Muscle layer of duodenum (tissue), 2 donors: ENCODE measurements around the gene KCNK17.
"Not testable (repeated sequence)": the region's sequence is repeated elsewhere in the genome, so short reads cannot be mapped to it uniquely, and the experiment has no call there.

Source experiments
- H3K27ac ChIP-seq: one replicate; pipeline ENCODE4 v1.7.0; 2013; ENCODE audit warnings: mild to moderate bottlenecking, low read length
- H3K27me3 ChIP-seq: one replicate; pipeline ENCODE4 v1.7.0; 2013; ENCODE audit warnings: low read depth, mild to moderate bottlenecking, control low read depth, low read length
- H3K36me3 ChIP-seq, 2 donors: one replicate each; pipeline ENCODE4 v1.7.0; 2013; ENCODE audit warnings: low read length in 2 of 2, control low read depth in 1 of 2, mild to moderate bottlenecking in 1 of 2; ENCODE audit not compliant: insufficient read depth in 2 of 2, control insufficient read depth in 1 of 2
- H3K4me1 ChIP-seq, 2 donors: one replicate each; pipeline ENCODE4 v1.7.0; 2013; ENCODE audit warnings: low read length in 2 of 2, mild to moderate bottlenecking in 2 of 2, control low read depth in 1 of 2, moderate library complexity in 1 of 2; ENCODE audit not compliant: insufficient read depth in 2 of 2, control insufficient read depth in 1 of 2
- H3K4me3 ChIP-seq, 2 donors: one replicate each; pipeline ENCODE4 v1.7.0; 2013; ENCODE audit warnings: low read length in 2 of 2, low read depth in 1 of 2, mild to moderate bottlenecking in 1 of 2
- H3K9me3 ChIP-seq, 2 donors: one replicate each; pipeline ENCODE4 v1.7.0; 2013; ENCODE audit warnings: low read length in 2 of 2, control low read depth in 1 of 2, mild to moderate bottlenecking in 1 of 2; ENCODE audit not compliant: control insufficient read depth in 1 of 2
- donor health status: healthy.

Gene KCNK17

DNA sequence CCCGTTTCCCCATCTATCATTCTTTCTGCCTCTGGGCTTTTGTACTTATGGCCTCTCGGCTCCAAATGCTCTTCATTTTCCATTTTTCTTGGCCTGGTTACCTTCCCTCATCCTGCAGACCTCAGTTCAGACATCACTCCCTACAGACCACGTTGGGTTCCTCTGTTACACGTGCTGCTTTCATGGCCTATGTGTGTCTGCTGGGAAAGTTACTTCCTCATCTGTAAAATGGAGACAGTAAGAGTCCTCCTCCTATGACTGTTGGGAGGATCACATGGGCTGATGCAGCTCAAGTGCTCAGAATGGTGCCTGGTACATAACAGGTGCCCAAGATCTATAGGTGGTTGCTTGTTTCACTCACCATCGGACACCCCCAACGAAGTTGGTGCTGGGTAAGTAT is 13.5 kb downstream of the KCNK17 start:
- no peak overlapping the region for H3K27ac ChIP-seq
- no peaks in the 10 kb centered on the region for H3K9me3 ChIP-seq
- H3K27me3 ChIP-seq, result no peaks in the 10 kb centered on the region
- H3K4me1 ChIP-seq, result peaks cover 0 to 6% of the 10 kb centered on the region in 2 donors
- H3K4me3 ChIP-seq, result no peak overlapping the region
- no peaks in the 10 kb centered on the region for H3K36me3 ChIP-seq

GRCh38 chr6:39298061-39298460 is 16.2 kb downstream of the KCNK17 start:
- no peaks in the 10 kb centered on the region for H3K9me3 ChIP-seq
- H3K4me3 ChIP-seq, result no peak overlapping the region
- no peak overlapping the region for H3K27ac ChIP-seq
- H3K27me3 ChIP-seq, result no peaks in the 10 kb centered on the region
- no peaks in the 10 kb centered on the region for H3K36me3 ChIP-seq
- peaks cover 0 to 5% of the 10 kb centered on the region in 2 donors for H3K4me1 ChIP-seq

GRCh38 chr6:39296745-39297640 is 17.2 kb downstream of the KCNK17 start:
- H3K4me3 ChIP-seq, result no peak overlapping the region
- H3K27me3 ChIP-seq, result no peaks in the 10 kb centered on the region
- H3K36me3 ChIP-seq, result no peaks in the 10 kb centered on the region
- no peak overlapping the region for H3K27ac ChIP-seq
- no peaks in the 10 kb centered on the region for H3K9me3 ChIP-seq
- no peaks in the 10 kb centered on the region for H3K4me1 ChIP-seq

GRCh38 chr6:39295611-39296011 is 18.6 kb downstream of the KCNK17 start:
- no peak overlapping the region for H3K27ac ChIP-seq
- H3K4me3 ChIP-seq, result no peak overlapping the region
- H3K27me3 ChIP-seq, result no peaks in the 10 kb centered on the region
- H3K36me3 ChIP-seq, result no peaks in the 10 kb centered on the region
- no peaks in the 10 kb centered on the region for H3K4me1 ChIP-seq
- no peaks in the 10 kb centered on the region for H3K9me3 ChIP-seq

- H3K9me3 ChIP-seq, result no peaks in the 10 kb centered on the region
- H3K27ac ChIP-seq, result no peak overlapping the region
- H3K36me3 ChIP-seq, result no peaks in the 10 kb centered on the region
- H3K4me1 ChIP-seq, result no peaks in the 10 kb centered on the region
- no peaks in the 10 kb centered on the region for H3K27me3 ChIP-seq
- H3K4me3 ChIP-seq, result no peak overlapping the region
These were observed 19.3 kb downstream of the KCNK17 start for GRCh38 chr6:39294899-39295298.

- no peaks in the 10 kb centered on the region for H3K9me3 ChIP-seq
- no peak overlapping the region for H3K27ac ChIP-seq
- H3K4me1 ChIP-seq, result no peaks in the 10 kb centered on the region
- no peaks in the 10 kb centered on the region for H3K36me3 ChIP-seq
- no peaks in the 10 kb centered on the region for H3K27me3 ChIP-seq
- H3K4me3 ChIP-seq, result no peak overlapping the region
These were observed 20.1 kb downstream of the KCNK17 start for GRCh38 chr6:39294133-39294532.

GRCh38 chr6:39292637-39293036 is 21.6 kb downstream of the KCNK17 start:
- Histone ChIP-seq H3K27ac (no peak overlapping the region), H3K27me3 (no peaks in the 10 kb centered on the region), H3K9me3 (no peaks in the 10 kb centered on the region), H3K36me3 (no peaks in the 10 kb centered on the region), H3K4me3 (no peak overlapping the region), H3K4me1 (no peaks in the 10 kb centered on the region)

GRCh38 chr6:39289490-39289889 is 24.7 kb downstream of the KCNK17 start:
- Histone ChIP-seq H3K27ac (no peak overlapping the region), H3K36me3 (no peaks in the 10 kb centered on the region), H3K4me1 (no peaks in the 10 kb centered on the region), H3K27me3 (no peaks in the 10 kb centered on the region), H3K4me3 (no peak overlapping the region), H3K9me3 (no peaks in the 10 kb centered on the region)

GRCh38 chr6:39287601-39288000 is 26.6 kb downstream of the KCNK17 start:
- no peaks in the 10 kb centered on the region for H3K4me1 ChIP-seq
- H3K36me3 ChIP-seq, result no peaks in the 10 kb centered on the region
- H3K9me3 ChIP-seq, result no peaks in the 10 kb centered on the region
- H3K27me3 ChIP-seq, result no peaks in the 10 kb centered on the region
- H3K4me3 ChIP-seq, result no peak overlapping the region
- H3K27ac ChIP-seq, result no peak overlapping the region

- not testable (repeated sequence) for H3K27me3 ChIP-seq, H3K9me3 ChIP-seq, H3K4me3 ChIP-seq, H3K27ac ChIP-seq, H3K36me3 ChIP-seq, H3K4me1 ChIP-seq
These were observed 27.6 kb downstream of the KCNK17 start for GRCh38 chr6:39286596-39286995.

DNA sequence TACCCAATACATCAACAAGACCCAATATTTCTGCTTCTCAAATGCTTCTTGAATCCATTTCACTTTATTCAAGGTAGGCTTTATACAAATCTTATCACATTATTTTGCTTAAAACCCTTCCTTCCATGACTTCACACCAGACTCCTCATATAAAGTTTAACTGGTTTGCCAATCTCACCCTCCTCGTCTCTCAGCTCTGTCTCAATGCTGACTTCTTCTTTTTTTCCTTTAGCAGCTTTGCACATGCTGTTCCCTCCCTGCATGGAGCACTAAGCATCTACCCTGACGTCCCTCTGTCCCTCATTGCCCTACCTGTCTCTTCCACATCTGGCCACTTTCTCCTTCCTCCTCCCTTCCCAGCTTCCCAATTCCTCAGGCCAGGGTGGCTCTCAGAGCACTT is 31.4 kb downstream of the KCNK17 start:
- no peaks in the 10 kb centered on the region for H3K36me3 ChIP-seq
- no peaks in the 10 kb centered on the region for H3K9me3 ChIP-seq
- no peak overlapping the region for H3K27ac ChIP-seq

More for the DNA sequence above, 31.4 kb downstream of the KCNK17 start:
- no peak overlapping the region for H3K4me3 ChIP-seq
- H3K4me1 ChIP-seq, result no peaks in the 10 kb centered on the region
- no peaks in the 10 kb centered on the region for H3K27me3 ChIP-seq
